GM12872 (cell line): ENCODE data around the gene OR8A1.

ENCODE experiments used
- CTCF ChIP-seq: IDR thresholded peaks from 3 replicates; pipeline ENCODE4 v1.5.1; 2011; ENCODE audit warnings: low read depth, mild to moderate bottlenecking, low read length, moderate library complexity; ENCODE audit not compliant: insufficient read depth

OR8A1 gene

GRCh38 chr11:124610295-124610694, 40.5 kb downstream of the OR8A1 start:
- TF ChIP-seq CTCF, result no peak

DNA sequence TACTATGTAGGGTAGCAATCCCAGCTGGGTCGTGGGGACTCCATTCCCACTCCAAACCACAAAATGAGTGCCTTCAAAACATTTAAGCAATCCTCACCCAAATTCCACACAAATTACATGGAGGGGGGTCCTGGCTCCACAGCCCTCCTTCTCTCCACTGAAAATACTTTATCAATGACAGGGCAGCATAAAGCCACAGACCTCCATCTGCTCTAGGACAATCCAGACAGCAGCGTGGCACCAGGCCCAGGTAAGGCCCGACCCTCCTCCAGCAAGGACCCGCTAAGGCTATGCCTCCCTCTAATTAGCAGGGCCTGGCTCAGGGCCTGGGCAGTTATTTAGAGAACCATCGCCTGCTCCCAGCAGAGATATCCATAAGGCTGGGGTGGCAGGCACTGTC, 41.3 kb downstream of the OR8A1 start, which contains the start of gene PANX3:
PANX3 (plus strand) TSS at position 365 of the 400 bp plus-strand sequence. CDS start 129 bp downstream, outside the sequence.
- no peak for TF ChIP-seq CTCF

DNA sequence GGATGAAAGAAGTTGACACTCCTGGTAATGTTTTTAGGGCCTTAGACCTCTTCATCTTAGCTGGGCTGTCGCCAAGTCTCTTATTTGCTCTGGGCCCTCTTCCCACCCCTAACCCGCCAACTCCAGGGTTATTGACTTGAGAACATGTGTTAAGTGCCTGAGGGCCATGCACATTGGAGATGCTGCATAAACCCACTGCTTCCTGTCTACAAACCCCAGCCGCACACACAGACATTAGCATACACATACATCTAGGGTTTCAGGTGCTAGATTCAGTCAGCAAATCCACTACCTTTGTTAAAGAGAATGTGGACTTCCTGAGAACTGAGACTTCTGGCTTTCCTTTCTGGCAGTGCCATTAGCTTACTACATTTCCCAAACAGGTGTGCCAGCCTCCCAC, 42.2 kb downstream of the OR8A1 start:
- TF ChIP-seq CTCF, result no peak

DNA sequence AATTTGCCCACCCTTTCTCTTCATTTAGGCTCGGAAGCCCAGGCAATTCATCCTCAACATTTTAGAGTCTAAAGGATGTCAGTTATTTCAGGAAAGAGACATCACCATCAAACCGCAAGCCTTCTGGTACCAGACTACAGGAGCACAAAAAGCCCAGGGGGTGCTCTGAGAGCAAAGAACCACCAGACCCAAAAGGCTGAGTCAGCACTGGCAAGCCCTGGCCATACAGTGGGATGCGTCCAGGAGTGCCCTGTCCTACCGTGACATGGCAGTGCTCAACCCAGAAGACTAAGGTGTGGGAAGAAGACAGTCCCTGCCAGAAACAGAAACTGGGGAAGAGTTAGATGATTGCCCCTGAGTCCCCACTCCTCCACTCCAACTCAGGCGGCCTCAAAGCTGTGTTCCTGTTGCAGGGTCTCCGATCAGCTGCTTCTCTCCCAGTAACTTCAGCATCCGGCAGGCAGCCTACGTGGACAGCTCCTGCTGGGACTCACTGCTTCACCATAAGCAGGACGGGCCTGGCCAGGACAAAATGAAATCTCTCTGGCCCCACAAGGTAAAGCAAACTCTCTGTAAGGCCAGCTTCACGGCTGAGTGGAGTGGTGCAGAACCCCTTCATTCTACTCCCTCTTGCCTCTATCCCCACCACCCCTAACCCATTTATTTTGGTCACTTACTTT, 42.9 kb downstream of the OR8A1 start:
- no peak for TF ChIP-seq CTCF

GRCh38 chr11:124618863-124619262, 49.1 kb downstream of the OR8A1 start:
- TF ChIP-seq CTCF, result no peak
